Measurements from ENCODE around the gene MYH2.

DNA sequence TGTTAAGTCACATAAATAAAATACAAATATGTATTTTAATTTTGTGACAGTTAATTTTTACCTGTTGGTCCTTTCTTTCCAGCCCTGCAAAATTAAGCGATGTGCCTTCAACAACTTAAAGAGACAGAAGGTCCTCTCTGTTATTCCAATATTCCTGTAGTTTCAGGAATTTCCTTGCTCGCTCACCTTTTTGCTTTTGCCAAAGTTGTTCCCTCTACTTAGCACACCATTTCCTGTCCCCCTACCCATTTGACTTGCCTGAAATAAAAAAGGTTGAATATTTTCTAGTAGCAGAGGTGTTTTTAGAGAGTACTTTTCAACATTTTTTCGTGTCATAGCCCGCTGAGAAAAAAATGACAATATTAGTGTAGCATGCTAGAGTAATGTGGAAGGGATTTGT, 556 bp upstream of the MYH2 start:
- TF ChIP-seq, protein P1, sequence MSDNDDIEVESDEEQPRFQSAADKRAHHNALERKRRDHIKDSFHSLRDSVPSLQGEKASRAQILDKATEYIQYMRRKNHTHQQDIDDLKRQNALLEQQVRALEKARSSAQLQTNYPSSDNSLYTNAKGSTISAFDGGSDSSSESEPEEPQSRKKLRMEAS (IDR thresholded peaks at IDR 0.05; ENCODE audit: low read depth): no peak
- TF ChIP-seq CTCF (IDR thresholded peaks at IDR 0.05): no peak
